Measurements from ENCODE around the gene SULT4A1. TPM values are rescaled to one million over a fixed set of nuclear protein-coding genes. Genes with fewer than 3 reads are reported as not detected.

Gene SULT4A1
- total and polyA plus RNA-seq, 12 donors, result 0.19 to 1.2 (median 0.29) TPM; not detected in 2

- no peak overlapping the region for H3K4me3 ChIP-seq
- DNase-seq (no peak), ATAC-seq (peak in 2 of 8 donors; percentile 32 to 34)
- 57 to 59% methylated on average over 12 of the region's 12 CpGs for WGBS, 2 donors
- intact Hi-C loops (cut with DNase I), result no loop called here
- no peaks in the 10 kb centered on the region for H3K4me1 ChIP-seq
- TF ChIP-seq CTCF (IDR thresholded peaks at IDR 0.05), result no peak
- no peaks in the 10 kb centered on the region for H3K9me3 ChIP-seq
- no peak overlapping the region for H3K27ac ChIP-seq
- no peaks in the 10 kb centered on the region for H3K36me3 ChIP-seq
- peaks cover 3 to 50% (median 19%) of the 10 kb centered on the region in 7 donors for H3K27me3 ChIP-seq
Measured at GRCh38 chr22:43897751-43898261, 35.5 kb upstream of the SULT4A1 start.

DNA sequence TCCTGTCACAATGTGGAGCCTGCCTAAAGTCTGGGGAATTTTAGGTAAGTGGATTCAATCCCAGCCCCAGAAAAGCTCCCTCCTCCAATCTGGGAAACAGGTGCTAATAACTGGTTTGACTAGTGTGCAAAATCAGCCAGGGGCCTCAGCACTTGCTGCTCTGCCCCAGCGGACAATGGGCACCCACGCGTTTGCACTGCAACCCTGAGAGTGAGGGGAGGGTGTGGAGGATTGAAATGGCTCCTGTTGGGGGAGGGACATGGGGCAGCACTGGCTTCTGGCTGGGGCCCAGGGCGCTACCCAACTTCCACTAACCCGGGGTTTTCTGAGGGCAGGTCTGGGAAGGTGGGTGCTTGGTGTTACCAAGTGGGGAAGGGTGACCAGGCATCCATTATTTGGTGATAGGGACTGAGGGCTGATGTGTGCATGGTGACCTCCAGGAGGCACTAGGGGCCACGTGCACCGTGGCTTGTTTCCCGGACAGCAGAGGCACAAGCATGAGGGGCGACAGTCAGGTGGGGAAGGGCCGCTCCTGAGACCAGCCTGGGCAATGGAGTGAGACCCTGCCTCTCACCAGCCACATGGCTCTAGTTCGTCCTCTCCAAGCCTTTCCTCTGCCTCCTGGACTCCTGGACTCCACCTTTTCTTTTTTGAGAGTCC, 33.8 kb upstream of the SULT4A1 start:
- no peak for DNase-seq
- intact Hi-C loops (cut with DNase I), result no loop called here

DNA sequence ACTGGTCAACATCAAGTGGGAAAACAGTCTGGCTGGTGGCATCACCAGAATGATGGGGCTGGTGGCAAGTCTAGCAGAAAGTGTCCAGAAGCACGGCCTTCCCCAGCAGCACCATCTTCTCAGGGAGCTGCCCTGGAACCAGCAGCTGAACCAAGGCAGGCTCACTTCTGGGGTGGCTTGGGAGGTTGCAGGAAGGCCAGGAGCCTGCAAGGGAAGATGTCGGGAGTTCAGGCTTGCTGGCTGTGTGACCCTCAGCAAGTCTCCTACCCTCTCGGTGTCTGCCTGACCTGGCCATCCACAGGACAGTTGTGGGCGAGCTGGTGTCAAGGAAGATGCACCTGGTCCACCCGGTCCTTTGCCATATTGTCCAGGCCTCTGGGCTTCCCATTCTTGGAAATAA, 31.8 kb upstream of the SULT4A1 start:
- ATAC-seq (no peak), DNase-seq (no peak)
- peaks cover 0 to 11% (median 10%) of the 10 kb centered on the region in 9 donors for H3K4me1 ChIP-seq
- H3K36me3 ChIP-seq, result no peaks in the 10 kb centered on the region
- no peak for TF ChIP-seq CTCF (IDR thresholded peaks at IDR 0.05)
- 84 to 90% methylated on average over 5 of the region's 5 CpGs for WGBS, 2 donors
- H3K4me3 ChIP-seq, result no peak overlapping the region
- H3K9me3 ChIP-seq, result no peaks in the 10 kb centered on the region
- H3K27me3 ChIP-seq, result peaks cover 30 to 58% (median 45%) of the 10 kb centered on the region in 7 donors
- H3K27ac ChIP-seq, result no peak overlapping the region
- intact Hi-C loops (cut with DNase I), result no loop called here

More for the DNA sequence above, 33.8 kb upstream of the SULT4A1 start:
- Histone ChIP-seq H3K9me3 (no peaks in the 10 kb centered on the region), H3K27ac (no peak overlapping the region), H3K4me1 (peaks cover 0 to 9% (median 8%) of the 10 kb centered on the region in 9 donors), H3K27me3 (peaks cover 19 to 52% (median 31%) of the 10 kb centered on the region in 7 donors), H3K36me3 (no peaks in the 10 kb centered on the region), H3K4me3 (no peak overlapping the region)
- 45% methylated on average over 11 of the region's 11 CpGs for WGBS, 2 donors
- ATAC-seq, result no peak
- no peak for TF ChIP-seq CTCF (IDR thresholded peaks at IDR 0.05)

- WGBS, 2 donors, result 69 to 71% methylated on average over 5 of the region's 5 CpGs
- Histone ChIP-seq H3K36me3 (no peaks in the 10 kb centered on the region), H3K4me3 (no peak overlapping the region), H3K27me3 (peaks cover 30 to 67% (median 54%) of the 10 kb centered on the region in 7 donors), H3K27ac (no peak overlapping the region), H3K4me1 (peaks cover 0 to 11% (median 10%) of the 10 kb centered on the region in 9 donors), H3K9me3 (no peaks in the 10 kb centered on the region)
- ATAC-seq, result no peak
- intact Hi-C loops (cut with DNase I), result no loop called here
- no peak for DNase-seq
- TF ChIP-seq CTCF (IDR thresholded peaks at IDR 0.05), result no peak
Measured at GRCh38 chr22:43893266-43893665, 31.0 kb upstream of the SULT4A1 start.

All from heart right ventricle (tissue), 16 donors.